GM12875 (cell line): ENCODE data around the gene MAB21L4.

ENCODE experiments used
- H3K4me3 ChIP-seq: one replicate; pipeline ENCODE4 v1.5.1; 2011; ENCODE audit warnings: low read depth, low read length, control low read depth
- CTCF ChIP-seq: IDR thresholded peaks from 2 replicates; pipeline ENCODE4 v1.5.1; 2011; ENCODE audit warnings: low read depth, mild to moderate bottlenecking, control low read depth, inconsistent platforms, low read length, moderate library complexity, borderline replicate concordance; ENCODE audit not compliant: insufficient read depth

MAB21L4 gene

GRCh38 chr2:240856151-240856980, 39.6 kb downstream of the MAB21L4 start:
- H3K4me3 ChIP-seq: no peak overlapping the region
- TF ChIP-seq CTCF: peak; percentile 54; the same call in 1 of the 2 replicates

- no peak for TF ChIP-seq CTCF
- no peak overlapping the region for H3K4me3 ChIP-seq
These were observed 40.3 kb downstream of the MAB21L4 start for GRCh38 chr2:240855670-240856069.

GRCh38 chr2:240852671-240853314, 43.2 kb downstream of the MAB21L4 start:
- no peak overlapping the region for H3K4me3 ChIP-seq
- TF ChIP-seq CTCF: no peak

- no peak overlapping the region for H3K4me3 ChIP-seq
- peak; percentile 95 for TF ChIP-seq CTCF
These were observed 44.6 kb downstream of the MAB21L4 start for GRCh38 chr2:240851078-240851991.

GRCh38 chr2:240850756-240851077, 45.2 kb downstream of the MAB21L4 start:
- H3K4me3 ChIP-seq: no peak overlapping the region
- TF ChIP-seq CTCF: no peak

GRCh38 chr2:240850026-240850425, 45.9 kb downstream of the MAB21L4 start:
- H3K4me3 ChIP-seq: no peak overlapping the region
- no peak for TF ChIP-seq CTCF
